HUDEP-2 (cell line): ENCODE results near the gene RAB17.

Experiments used
- DNase-seq, 76 experiments: peaks; one replicate each; lab custom pipeline; 2025; ENCODE audit not compliant: unreplicated experiment in 76 of 76; lab: John Stamatoyannopoulos, UW

RAB17 gene, protein sequence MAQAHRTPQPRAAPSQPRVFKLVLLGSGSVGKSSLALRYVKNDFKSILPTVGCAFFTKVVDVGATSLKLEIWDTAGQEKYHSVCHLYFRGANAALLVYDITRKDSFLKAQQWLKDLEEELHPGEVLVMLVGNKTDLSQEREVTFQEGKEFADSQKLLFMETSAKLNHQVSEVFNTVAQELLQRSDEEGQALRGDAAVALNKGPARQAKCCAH

DNA sequence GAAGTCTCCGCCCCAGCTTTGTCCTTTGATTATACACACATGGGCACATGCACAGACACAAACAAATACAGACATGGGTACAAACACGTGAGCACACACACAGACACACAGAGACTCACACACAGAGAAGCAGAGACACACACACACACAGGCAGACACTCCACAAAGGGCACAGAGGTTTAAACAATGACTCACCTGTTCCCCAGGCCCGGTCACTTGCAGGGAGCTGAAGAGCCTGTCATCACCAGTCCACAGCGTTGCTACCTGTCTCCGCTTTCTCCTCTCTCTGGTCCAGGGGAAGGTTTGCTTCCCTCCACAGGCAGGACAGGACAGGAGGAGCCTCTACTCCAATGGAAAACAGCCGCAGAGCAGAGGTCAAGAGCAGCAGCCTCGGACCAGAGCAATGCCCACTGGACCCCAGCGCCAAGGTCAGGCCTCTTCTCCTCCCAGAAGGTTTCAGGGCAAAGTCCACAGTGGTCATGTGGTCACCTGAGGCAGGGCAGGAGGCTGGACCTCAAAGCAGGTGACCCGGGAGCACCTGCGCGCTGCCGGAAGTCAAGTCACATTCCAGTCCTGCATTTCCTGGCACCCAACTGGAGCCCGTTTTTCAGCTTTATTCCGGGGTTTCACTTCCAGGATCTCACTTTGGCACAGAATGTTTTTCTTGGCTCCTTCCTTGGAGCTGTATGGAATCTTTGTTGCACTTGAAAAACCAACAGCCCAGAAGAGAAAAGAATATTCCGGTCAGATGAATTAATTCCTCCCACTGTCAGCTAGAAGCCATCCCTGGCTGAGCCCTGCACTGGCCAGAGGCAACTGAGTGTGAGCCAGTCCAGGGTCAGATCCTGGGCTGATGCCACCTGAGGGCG is at the start of gene RAB17:
Gene RAB17 (minus strand): TSS at position 463 of the 869 bp plus-strand sequence. CDS start 4,580 bp downstream, outside the sequence.
- no peak for DNase-seq

DNA sequence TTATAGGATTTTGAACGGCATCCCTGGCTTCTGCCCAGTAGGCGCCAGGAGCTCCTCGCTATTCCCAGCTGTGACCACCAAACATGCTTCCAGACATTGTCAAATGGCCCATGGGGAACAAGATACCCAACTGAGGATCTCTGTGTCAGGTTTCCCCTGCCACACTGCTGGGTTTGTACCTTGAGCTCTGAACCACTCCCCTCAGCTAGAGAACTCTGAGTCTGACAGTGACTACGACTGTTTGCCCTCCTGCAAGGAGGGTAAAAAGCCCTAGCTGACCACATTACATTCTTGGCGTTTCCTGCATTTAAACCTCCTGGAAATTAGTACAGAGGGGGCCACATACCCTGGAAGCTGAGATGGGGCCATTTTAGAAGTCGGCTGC is 49.3 kb upstream of the RAB17 start:
- DNase-seq, result no peak

DNA sequence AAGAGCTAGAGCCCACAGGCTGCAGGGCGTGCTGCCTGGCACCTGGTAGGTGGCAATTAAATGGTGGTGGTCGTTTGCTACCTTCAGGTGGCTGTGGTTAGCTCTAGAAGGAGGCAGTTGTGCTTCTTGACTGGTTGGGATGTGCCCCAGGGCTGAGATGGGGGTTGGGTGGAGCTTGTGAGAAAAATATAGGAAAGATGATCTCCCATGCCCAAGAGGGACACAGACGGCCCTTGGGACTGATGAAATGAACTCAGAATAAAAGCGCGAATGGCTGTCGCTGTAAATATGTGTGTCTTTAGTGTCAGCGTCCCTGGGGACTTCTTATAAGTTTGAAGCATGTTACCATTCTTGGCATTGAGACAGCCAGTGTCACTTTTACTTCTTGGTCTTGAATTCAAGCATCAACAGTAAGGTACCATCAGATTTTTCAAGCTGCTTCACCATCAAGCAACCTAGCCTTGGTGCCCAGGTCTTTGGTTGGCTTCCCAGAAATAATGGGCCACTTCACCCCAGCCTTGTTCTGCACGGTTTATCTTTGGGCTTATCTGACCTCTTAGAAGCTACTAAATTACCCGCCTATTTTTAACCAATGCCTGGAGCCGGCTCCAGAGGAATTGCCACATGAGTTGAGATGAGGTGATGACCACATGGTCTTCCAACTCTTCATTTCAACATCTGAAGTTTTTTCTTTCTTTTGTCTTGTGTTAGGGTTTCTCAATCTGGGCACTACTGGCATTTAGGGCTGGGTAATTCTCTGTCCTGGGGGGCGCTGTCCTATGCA is 48.7 kb upstream of the RAB17 start:
- DNase-seq, result no peak

DNA sequence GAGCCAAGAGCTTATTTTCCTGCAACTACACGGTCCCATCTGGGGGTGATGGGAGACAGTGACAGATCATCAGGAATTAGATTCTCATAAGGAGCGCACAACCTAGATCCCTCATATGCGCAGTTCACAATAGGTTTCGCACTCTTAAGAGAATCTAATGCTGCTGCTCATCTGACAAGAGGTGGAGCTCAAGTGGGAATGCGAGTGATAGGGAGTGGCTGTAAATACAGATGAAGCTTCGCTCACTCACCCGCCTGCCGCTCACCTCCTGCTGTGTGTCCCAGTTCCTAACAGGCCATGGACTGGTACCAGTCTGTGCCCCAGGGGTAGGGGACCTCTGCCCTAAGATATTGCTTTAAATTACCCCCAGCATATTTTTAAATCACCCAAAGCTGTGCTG is 47.6 kb upstream of the RAB17 start:
- no peak for DNase-seq

DNA sequence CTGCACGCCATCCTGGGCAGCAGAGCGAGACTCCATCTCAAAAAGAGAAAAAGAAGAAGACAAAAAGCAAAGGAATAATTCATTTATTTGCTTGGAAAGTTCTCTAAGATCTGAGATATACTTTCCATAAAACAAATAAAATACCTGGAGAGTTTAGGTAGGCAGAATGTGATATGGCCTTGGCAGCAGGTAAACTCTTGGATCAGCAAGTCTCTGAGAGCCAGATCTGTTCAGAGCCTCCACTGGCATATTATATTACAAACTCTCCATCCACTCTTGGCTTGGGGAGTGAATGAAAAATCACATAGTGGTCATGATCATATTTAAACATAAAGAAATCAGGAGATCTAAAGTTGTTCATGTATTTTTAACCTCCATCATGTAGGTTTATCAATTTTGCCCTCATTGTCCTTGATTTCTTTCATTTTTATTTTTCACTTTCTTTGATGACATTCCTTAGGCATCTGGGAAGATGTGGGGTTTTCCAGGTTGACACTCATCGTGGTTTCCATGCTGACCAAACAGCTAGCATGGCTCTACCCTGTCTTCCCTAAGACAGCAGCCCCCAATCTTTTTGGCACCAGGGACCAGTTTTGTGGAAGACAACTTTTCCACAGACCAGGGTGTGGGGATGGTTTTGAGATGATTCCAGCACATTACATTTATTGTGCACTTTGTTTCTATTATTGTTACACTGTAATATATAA is 47.0 kb upstream of the RAB17 start:
- no peak for DNase-seq

DNA sequence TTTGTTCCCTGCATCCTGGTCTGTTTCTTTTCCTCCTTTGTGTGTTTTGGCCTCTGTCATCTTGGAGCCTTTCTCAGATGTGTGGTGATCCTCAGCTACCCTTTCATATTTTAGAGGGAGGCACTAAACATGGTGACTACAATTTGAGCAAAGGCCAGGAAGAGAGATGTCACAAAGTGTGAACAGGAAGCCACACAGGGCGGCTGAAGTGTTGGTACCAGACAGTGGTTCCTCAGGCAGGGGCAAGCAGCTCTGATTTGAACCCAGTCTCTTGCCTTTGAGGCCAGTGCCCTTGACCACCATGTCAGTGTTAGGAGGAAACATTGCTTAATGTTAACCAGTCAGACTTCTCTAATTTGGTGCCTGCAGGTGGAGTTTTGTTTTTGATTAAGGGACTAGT is 46.0 kb upstream of the RAB17 start:
- DNase-seq, result no peak

DNA sequence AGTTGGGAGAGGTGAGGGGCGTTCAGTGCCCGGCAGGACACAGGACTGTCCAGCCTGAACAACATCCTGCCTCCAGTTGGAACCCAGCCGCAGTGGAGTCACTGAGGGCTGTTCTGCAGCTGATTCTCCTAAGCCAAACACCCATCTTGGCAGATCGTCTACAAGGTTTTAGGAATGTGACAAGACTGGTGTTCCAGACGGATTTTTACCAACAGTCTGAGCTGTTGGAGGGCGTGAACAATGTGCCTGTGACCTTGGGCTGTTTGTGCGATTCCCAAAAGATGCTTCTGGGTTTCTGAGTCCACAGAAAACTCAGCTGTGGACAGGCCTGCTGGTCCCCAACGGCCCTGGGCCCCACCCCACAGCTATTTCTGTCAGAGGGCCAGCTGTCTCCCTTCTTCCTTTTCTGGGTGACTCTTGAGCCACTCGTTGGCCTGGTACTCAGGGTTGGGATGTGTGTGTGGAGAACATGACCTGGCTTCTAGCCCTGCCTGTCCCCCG is 42.6 kb upstream of the RAB17 start:
- DNase-seq, result no peak

DNA sequence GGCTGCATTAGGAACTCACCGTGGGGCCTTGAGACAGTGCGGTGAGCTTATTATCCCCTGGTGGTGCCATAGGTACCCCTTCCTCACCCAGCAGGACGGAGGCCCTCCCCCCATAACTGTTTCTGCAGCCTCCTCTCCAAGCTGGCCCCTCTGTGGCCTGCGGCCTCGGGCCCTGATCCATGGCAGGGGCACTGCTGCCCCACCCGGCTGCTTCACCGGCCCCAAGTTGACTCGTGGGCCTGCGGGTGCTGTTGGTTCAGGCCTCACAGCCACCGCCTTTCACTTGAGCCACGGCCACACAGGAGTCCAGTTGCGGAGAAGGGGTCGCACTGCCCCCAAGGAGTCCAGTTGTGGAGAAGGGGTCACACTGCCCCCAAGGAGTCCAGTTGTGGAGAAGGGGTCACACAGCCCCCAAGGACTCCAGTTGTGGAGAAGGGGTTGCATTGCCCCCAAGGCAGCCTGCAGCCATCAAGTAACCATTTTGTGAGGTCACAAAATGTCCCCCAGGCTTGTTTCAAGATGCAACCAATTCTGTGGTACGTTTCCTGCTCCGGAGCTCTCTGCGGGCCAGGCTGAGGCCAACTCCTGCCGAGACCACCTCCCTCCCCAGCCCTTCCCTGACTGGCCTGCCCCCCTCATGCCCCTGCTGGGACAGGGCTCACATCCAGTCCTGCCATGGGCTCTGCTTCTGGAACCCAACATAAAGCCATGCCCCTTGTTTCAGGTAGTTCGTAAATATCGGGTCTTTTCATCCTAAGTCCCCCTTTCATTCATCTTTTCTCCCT is 41.5 kb upstream of the RAB17 start:
- no peak for DNase-seq

DNA sequence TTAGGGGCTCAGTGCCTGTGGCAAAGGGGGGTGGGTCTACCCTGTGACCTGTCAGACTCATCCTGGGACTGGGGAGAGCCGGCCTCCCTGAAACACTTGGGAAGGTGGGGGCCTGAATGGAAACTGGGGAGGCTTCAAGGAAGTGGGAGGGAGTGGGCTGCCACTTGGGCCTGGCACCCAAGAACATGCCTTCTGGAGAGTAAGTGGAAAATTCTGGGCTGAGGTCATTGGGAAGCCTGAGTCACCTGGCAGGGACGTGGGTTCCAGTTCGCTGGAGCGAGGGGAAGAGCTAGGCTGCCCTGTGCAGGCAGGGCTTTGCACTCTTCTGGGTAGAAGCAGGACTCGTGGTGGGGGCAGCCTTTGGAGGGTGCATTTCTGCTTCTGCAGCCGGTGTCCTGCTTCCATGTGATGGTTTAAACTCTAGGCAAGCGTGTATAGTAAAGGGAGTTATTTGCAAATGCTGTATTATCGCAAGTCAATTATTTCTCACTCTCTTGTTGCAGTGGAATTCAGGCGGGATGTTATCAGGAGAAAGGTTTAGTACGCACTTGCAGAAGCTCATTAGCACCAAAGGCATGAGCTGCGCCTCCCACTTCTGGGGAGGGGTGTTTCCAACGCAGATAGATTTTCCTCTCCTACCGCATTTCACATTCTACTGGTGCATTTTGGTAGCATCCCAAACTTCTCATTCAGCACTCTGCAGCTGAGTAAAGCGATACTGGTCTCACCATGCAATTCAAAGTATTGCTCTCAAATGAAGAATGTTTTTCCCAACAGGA is 40.7 kb upstream of the RAB17 start:
- DNase-seq, result no peak

DNA sequence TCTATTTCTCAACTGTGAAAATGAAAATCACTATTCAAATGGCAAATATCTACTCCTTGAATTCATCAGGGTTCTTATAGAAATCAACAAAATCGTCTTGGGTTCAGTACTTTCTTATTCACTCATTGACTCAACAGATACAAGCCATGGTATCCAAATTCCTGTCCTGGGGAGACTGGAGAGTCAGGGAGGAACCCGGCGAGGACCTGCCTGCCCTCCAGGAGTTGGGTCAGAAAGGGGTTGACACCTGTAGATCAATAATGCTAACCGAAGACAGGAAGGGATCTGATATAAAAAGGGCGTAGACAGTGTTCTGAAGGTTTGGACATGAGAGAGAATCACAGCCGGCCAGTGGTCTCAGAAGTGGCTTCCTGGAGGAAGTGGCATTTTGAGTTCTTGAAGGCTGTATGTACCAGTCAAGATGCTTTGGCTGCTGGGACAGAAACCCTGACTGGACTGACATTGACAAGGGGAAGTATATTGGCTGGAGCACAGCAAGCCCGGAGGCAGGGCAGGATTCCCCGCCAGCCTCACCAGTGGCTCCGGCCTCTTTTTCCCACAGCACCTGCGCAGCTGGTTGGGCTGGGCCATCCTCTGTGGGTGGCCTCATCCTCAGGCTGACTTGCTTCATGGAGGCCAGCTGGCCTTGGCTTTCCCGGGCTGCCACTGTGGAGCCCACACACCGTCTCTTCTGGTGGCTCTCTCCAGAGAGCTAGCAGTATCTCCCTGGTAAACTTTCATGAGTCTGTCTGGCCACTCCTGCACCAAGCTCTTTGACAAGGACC is 39.9 kb upstream of the RAB17 start:
- DNase-seq, result no peak

DNA sequence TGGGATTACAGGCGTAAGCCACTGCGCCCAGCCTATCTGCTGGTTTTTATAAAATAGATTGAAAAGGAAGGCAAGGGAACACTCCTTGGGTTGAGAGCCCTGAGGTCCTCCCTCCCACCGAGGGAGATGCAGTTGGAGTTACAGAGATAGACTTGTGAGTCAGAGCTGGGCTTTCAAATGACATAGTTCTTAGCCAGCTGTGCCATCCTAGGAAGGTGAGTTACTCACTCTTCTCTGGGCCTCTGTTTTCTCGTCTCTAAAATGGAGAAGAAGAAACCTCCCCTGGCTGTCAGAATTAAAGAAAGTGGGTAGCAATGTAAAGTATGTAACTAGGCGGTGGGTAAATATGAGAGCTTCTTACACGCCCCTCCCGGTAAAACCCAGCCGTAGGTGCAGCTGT is 39.2 kb upstream of the RAB17 start:
- no peak for DNase-seq

DNA sequence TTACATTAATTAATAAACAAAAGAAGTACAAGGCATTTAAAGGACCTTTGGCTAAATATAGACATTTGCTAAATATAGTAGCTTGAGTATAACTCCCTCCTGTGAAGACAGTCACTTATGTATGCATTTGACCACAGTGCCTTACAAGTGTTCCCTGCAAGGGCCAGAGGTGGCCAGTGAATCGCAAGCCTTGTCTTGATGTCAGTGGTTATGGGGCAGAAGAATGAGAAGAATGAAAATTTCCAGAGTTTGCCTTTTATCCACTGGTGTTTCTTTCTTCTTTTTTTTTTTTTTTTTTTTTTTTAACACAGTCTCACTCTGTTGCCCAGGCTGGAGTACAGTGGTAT is 38.6 kb upstream of the RAB17 start:
- no peak for DNase-seq

DNA sequence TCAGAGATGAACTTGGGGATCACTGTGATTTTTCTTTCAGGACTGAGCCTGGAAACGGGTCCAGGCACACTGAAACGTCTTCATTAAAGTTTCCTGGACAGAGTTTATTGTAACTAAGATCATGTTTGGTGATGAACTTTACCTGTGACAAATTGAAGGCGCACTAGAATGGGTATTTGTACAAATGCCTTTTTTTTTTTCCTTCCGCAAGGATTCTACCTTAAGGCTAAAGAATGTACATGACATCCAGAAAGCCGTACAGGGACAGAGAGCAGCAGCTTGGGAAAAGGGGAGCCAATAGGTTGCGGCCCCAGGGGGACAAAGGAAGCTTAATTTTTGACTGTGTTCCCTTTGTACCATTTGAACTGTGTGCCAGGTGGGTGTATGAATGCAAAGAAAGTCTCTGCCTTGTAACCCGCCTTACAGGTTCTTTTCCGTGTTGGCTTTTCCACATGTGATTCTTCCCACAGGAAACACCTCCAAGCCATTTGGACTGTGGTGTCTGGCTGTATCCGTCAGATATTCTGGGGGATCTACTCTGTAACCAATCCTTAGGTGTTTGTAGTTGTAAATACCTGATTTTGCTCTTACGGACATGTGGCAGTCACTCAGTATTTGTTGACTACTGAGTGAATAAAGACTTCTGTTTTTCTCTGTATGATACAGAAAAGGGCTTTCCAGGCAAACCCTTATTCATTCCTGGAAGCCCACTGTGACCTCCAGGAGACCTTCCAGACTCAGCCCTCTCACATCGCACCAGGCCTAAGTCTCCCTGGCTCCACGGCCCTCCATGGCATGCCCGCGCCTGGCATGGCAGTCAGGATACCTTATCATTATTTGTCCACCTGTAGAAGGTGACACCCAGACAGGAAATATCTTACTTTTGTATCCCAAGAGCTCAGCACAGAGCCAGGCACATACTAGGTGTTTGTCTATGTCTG is 38.0 kb upstream of the RAB17 start:
- no peak for DNase-seq

DNA sequence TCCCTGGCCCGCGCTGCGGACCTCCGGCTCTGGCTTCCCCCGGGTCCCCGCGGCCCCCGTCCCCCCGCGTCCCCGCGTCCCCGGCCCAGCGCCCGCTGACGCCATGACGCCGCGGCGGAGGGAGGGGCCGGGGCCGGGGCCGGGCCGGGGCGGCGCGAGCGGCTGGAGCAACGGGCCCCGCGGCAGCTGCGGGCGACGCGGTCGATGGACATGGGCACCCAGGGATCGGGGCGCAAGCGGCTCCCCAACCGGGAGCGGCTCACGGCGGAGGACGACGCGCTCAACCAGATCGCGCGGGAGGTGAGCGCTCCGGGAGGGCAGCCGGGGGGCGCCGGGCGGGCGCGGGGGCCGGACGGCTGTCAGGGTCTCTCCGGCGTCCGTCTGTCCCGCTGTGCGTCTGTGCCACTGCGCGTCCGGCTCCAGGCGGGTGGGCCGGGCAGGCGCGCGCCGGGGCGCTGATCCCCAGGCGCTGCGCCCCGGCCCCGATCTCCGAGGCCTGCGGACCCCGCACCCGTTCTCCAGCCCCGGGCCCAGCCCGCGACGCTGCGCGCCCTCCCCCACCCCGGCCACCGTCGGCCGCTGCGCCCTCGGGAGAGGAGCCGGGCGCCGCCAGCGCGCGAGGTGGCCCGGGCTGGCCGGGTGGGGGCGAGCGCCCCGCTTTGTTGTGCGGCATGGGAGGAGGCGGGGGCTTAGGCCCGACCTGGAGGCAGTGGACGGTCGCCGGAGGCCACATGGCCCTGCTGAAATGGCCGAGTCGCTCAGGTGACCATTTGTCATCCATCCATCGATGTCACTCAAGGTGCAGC is 37.1 kb upstream of the RAB17 start, which contains the start of gene LRRFIP1:
Gene LRRFIP1 (plus strand): TSS at position 147 of the 806 bp plus-strand sequence. CDS start 58 bp downstream, at position 205.
- DNase-seq, result no peak

DNA sequence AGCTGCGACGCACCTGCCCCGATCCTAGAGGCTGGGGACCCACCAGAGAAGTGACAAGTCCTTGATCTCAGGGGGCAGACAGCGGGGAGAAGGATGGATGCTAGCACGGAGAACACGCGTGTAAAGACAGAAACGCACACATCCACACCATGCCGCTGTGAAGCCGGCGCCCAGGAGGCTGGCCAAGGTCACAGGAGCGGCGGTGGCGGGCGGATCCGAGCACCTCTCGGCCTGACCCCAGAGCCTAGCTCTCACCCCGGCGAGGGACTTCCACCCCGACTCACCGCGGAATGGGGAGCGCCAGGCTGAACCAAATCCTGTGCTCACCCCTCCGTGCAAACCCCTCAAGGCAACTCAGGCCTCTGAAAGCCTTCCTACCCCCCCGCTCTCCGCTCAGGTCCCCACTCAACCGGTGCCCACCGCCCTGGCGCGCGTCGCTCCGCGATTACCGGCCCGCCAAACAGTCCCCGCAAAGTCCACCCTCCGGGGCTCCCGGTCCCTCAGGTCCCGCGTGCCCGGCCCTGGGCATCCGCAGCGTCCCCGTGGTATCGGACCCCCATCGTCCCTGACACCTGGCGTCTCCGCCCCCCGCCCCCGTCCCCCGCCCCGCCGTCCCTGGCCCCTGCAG is 36.4 kb upstream of the RAB17 start:
- no peak for DNase-seq

DNA sequence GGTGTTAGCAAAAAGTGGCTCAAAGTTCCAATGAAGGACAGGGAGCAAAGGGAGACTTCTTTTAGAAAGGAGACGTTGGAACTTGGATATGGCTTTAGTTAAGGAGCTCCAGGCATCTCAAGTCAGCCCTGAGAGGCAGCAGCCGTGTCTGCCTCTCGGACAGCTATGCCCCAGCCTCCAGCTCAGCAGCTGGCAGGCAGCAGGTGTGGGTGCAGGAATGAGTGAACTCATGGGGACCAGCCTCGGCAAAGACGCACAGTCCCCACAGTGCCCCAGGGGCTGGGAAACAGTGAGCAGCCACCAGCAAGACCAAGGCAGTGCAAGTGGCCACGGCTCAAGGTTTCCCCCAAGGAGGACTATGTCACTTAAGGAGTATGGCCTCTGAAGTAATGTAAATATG is 35.2 kb upstream of the RAB17 start:
- no peak for DNase-seq
